ENCODE measurements around the gene SYNGR2. TPM values are rescaled to one million over a fixed set of nuclear protein-coding genes. Genes with fewer than 3 reads are reported as not detected.
A peak's percentile ranks its signal among the peaks of the same experiment; 100 is the strongest.

The SYNGR2 gene
- total RNA-seq, 1 donor from 2014 or later: 636 TPM

DNA sequence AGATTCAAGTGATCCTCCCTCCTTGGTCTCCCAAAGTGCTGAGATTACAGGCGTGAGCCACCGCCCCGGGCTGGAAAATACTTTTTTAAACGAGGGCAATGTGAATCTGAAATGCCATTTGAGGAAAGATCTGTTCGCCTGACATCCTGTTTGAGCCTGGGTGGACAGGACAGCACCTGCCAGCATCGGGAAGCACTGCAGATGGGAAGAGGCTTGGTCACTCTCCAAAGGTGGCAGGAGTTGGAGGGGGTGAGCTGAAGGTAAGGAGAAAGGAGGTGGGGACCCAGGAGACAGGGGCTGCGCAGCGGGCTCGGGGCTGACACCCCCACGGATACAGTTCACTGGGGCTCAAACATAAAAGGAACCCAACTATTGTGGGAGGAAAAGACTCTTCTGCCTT is 41.7 kb downstream of the SYNGR2 start:
- intact Hi-C loops (cut with micrococcal nuclease): no loop called here
- CTCF ChIA-PET: no interaction called here
- Mint-ChIP-seq H3K36me3 (ENCODE audit: low read depth) (no peaks in the 10 kb centered on the region), H3K4me1 (peaks cover 7% of the 10 kb centered on the region), H3K27me3 (no peaks in the 10 kb centered on the region), H3K9me3 (no peaks in the 10 kb centered on the region), H3K4me3 (no peak overlapping the region), H3K27ac (no peak overlapping the region)
- POLR2A ChIA-PET: no interaction called here
- ATAC-seq (ENCODE audit: low read depth): no peak
- no peak for DNase-seq
- no peak for TF ChIP-seq CTCF (IDR thresholded peaks at IDR 0.05)

DNA sequence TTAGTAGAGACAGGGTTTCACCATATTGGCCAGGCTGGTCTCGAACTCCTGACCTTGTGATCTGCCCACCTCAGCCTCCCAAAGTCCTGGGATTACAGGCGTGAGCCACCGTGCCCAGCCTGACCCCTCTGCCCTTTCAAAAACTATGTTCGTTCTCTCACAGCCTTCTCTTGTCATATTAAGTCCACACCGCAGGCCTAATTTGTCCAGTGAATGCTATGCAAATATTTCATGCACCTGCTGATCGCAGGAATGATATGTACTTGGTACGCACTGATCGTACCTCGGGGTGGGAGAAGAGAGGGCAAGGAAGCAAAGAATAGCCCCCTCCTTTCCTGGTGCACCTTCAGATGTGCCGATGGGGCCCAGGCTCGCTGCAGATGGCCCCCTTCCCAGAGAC is 42.7 kb downstream of the SYNGR2 start:
- POLR2A ChIA-PET: no interaction called here
- H3K4me3 Mint-ChIP-seq: no peak overlapping the region
- peaks cover 7% of the 10 kb centered on the region for H3K4me1 Mint-ChIP-seq
- DNase-seq (no peak), ATAC-seq (ENCODE audit: low read depth) (no peak)
- H3K27ac Mint-ChIP-seq: no peak overlapping the region
- CTCF ChIA-PET: no interaction called here
- no peaks in the 10 kb centered on the region for H3K9me3 Mint-ChIP-seq
- TF ChIP-seq CTCF (IDR thresholded peaks at IDR 0.05): no peak
- H3K36me3 Mint-ChIP-seq (ENCODE audit: low read depth): no peaks in the 10 kb centered on the region
- intact Hi-C loops (cut with micrococcal nuclease): no loop called here
- no peaks in the 10 kb centered on the region for H3K27me3 Mint-ChIP-seq

GRCh38 chr17:78214016-78214705 is 45.8 kb downstream of the SYNGR2 start, which contains the start of gene BIRC5:
BIRC5 (plus strand) TSS chr17:78214253; CDS start chr17:78214317, 64 bp downstream.
- no peaks in the 10 kb centered on the region for H3K9me3 Mint-ChIP-seq
- intact Hi-C loops (cut with micrococcal nuclease): loop anchor here (1.0 kb wide), 1 partner anchor 40 kb away; no protein-coding TSS in a partner anchor
- no peak within 1 kb of the TSS for H3K27ac Mint-ChIP-seq

GRCh38 chr17:78214706-78215061 is 46.3 kb downstream of the SYNGR2 start:
- POLR2A ChIA-PET: interaction anchor here (0.7 to 1.2 kb wide), 2 partner anchors 25 to 40 kb away, joined by 4 to 6 read pairs; no protein-coding TSS in a partner anchor

More at GRCh38 chr17:78214016-78214705, 45.8 kb downstream of the SYNGR2 start, which contains the start of gene BIRC5:
- TF ChIP-seq CTCF (IDR thresholded peaks at IDR 0.05): no peak
- peak; percentile 100 for ATAC-seq (ENCODE audit: low read depth)
- CTCF ChIA-PET: no interaction called here
- peak within 1 kb of the TSS; percentile 48 for H3K4me3 Mint-ChIP-seq
- POLR2A ChIA-PET: interaction anchor here (0.7 to 1.2 kb wide), 3 partner anchors 25 to 91 kb away, joined by 4 to 6 read pairs (median 6); no protein-coding TSS in a partner anchor
- DNase-seq: peak; percentile 91
- H3K27me3 Mint-ChIP-seq: no peaks in the 10 kb centered on the region
- peaks cover 7% of the 10 kb centered on the region for H3K4me1 Mint-ChIP-seq
- no peaks in the 10 kb centered on the region for H3K36me3 Mint-ChIP-seq (ENCODE audit: low read depth)

More at GRCh38 chr17:78214706-78215061, 46.3 kb downstream of the SYNGR2 start:
- CTCF ChIA-PET: no interaction called here
- Mint-ChIP-seq H3K4me3 (peak overlapping the region; percentile 48), H3K27me3 (no peaks in the 10 kb centered on the region), H3K36me3 (ENCODE audit: low read depth) (no peaks in the 10 kb centered on the region), H3K4me1 (peaks cover 7% of the 10 kb centered on the region), H3K27ac (no peak overlapping the region), H3K9me3 (no peaks in the 10 kb centered on the region)
- DNase-seq (no peak), ATAC-seq (ENCODE audit: low read depth) (no peak)
- TF ChIP-seq CTCF (IDR thresholded peaks at IDR 0.05): no peak
- intact Hi-C loops (cut with micrococcal nuclease): loop anchor here (1.0 kb wide), 1 partner anchor 40 kb away; no protein-coding TSS in a partner anchor

Data from activated B cell treated with CpG ODN at 0.5 μM for 24 hours (primary cell).